ENCODE results near the gene BMS1.

GRCh38 chr10:42743697-42744096 is 38.9 kb upstream of the BMS1 start:
- TF ChIP-seq ZBTB20 (CRISPR knock-in tag; IDR thresholded peaks at IDR 0.05; ENCODE audit: borderline replicate concordance, low read depth) (no peak), ZNF557 (CRISPR knock-in tag; IDR thresholded peaks at IDR 0.05) (no peak), ETV5 (CRISPR knock-in tag; IDR thresholded peaks at IDR 0.05; ENCODE audit: borderline replicate concordance) (no peak), MEF2D (CRISPR knock-in tag; IDR thresholded peaks at IDR 0.05) (no peak), TEAD2 (CRISPR knock-in tag; IDR thresholded peaks at IDR 0.05) (no peak)
